Dendritic cell treated with granulocyte-macrophage colony-stimulating factor and Interleukin-4, amounts not matched to agents 40 ng/mL and 50 ng/mL, for 4 days (primary cell): ENCODE measurements around the gene CPSF4.

Source experiments
- H3K27ac Mint-ChIP-seq: one replicate; pipeline ENCODE4 v1.8.0; 2022; ENCODE audit warnings: mild to moderate bottlenecking, mixed read lengths
- H3K27me3 Mint-ChIP-seq: one replicate; pipeline ENCODE4 v1.8.0; 2022; ENCODE audit warnings: mild to moderate bottlenecking, mixed read lengths
- H3K36me3 Mint-ChIP-seq: one replicate; pipeline ENCODE4 v1.8.0; 2022; ENCODE audit warnings: low read depth, mixed read lengths
- H3K4me1 Mint-ChIP-seq: one replicate; pipeline ENCODE4 v1.8.0; 2022; ENCODE audit warnings: low read depth, mixed read lengths
- H3K4me3 Mint-ChIP-seq: one replicate; pipeline ENCODE4 v1.8.0; 2022; ENCODE audit warnings: mild to moderate bottlenecking, moderate library complexity, mixed read lengths
- H3K9me3 Mint-ChIP-seq: one replicate; pipeline ENCODE4 v1.8.0; 2022; ENCODE audit warnings: mixed read lengths
- intact Hi-C: fragments of 100-400 bp; cut with micrococcal nuclease; formaldehyde crosslinking; loops from one replicate; pipeline ENCODE4 v1.15.0; 2022

The CPSF4 gene

DNA sequence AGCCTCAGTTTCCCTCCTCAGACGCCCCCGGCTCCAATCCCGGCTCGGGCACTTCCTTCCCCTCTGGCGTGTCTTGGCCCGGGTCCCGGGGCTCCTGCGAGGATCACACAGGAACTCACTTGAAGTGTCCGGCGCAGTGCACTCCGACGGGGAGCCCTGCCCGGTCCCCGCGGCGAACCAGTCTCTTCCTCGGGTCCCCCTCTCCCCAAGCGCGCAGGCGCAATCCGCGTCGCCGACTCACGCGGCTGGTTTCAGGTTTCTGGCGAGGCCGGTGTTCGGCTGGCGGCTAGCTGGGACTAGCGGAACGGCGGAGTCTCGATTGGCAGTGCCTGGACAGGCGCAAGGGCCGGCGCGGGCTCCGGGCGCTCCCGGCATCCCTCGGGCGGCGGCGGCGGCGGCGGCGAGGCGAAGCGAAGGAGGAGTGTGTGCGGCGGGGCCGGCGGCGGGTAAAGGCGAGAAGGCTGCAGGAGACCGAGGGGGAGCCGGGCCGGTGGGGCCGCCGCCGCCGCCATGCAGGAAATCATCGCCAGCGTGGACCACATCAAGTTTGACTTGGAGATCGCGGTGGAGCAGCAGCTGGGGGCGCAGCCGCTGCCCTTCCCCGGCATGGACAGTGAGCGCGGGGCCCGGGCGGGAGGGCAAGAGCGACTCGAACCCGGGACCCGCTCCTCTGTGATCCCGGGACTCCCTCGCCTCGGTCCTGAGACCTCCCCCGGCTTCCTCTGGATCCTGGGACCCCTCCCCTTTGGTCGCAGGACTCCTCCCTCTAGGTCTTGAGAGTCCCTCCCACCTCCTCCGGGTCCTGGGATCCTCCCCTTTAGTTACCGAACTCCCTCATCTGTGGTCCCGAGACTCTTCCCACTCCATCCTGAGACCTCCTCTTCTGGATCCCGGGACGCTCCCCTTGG, at the start of gene CPSF4, which contains the start of gene PTCD1:
Gene CPSF4, plus strand, starts transcription at position 371 of the 908 bp plus-strand sequence. Its CDS starts 140 bp downstream, at position 511.
Gene PTCD1, minus strand, starts transcription at position 226 of the 908 bp plus-strand sequence. CDS start 3,556 bp downstream, outside the sequence.
- Mint-ChIP-seq H3K36me3 (peaks cover 63% of the 10 kb centered on the region), H3K27ac (peak within 1 kb of the TSS; percentile 86), H3K9me3 (no peaks in the 10 kb centered on the region), H3K27me3 (no peaks in the 10 kb centered on the region), H3K4me1 (peaks cover 47% of the 10 kb centered on the region), H3K4me3 (peak within 1 kb of the TSS; percentile 88)
- intact Hi-C loops = no loop called here

DNA sequence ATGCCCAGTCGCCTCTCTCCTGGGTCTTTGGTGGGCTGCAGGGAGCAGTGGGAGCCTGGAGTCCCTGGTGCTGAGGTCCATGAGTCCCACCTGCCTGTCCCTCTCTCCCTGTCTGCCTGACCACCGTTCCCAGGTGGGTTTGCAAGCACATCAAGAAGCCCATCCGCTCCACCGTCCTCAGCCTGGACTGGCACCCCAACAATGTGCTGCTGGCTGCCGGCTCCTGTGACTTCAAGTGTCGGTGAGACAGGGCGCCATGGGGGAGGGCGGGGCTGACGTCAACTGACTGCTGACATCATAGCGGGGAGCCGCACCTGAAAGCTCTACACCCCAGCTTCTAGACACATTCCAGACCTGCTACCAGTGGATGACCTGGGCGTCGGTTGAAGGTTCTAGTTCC, 49.0 kb upstream of the CPSF4 start:
- Mint-ChIP-seq H3K4me1 (peaks cover 73% of the 10 kb centered on the region), H3K4me3 (no peak overlapping the region), H3K27me3 (no peaks in the 10 kb centered on the region), H3K27ac (no peak overlapping the region), H3K36me3 (peaks cover 100% of the 10 kb centered on the region), H3K9me3 (no peaks in the 10 kb centered on the region)
- intact Hi-C loops = no loop called here

DNA sequence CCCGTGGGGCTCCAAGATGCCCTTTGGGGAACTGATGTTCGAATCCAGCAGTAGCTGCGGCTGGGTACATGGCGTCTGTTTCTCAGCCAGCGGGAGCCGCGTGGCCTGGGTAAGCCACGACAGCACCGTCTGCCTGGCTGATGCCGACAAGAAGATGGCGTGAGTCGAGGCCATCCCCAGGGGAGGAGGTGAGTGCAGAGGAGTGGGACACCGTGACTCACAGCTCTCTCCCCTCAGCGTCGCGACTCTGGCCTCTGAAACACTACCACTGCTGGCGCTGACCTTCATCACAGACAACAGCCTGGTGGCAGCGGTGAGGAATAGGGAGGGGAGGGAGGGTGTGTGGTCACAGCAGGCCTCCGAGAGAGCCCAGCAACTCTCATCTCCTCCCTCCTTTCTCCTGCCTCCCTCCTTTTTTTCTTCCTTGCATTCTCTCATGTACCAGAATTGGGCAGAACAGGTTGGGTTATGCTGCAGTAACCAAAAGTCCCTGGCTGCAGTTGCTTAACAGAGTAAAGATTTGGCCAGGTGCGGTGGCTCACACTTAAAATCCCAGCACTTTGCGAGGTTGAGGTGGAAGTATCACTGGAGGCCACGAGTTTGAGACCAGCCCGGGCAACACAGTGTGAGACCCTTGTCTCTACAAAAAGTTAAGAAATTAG, 47.7 kb upstream of the CPSF4 start:
- Mint-ChIP-seq H3K27ac (peak overlapping the region; percentile 37), H3K4me1 (peaks cover 66% of the 10 kb centered on the region), H3K4me3 (no peak overlapping the region), H3K36me3 (peaks cover 100% of the 10 kb centered on the region), H3K9me3 (no peaks in the 10 kb centered on the region), H3K27me3 (no peaks in the 10 kb centered on the region)
- intact Hi-C loops = no loop called here

DNA sequence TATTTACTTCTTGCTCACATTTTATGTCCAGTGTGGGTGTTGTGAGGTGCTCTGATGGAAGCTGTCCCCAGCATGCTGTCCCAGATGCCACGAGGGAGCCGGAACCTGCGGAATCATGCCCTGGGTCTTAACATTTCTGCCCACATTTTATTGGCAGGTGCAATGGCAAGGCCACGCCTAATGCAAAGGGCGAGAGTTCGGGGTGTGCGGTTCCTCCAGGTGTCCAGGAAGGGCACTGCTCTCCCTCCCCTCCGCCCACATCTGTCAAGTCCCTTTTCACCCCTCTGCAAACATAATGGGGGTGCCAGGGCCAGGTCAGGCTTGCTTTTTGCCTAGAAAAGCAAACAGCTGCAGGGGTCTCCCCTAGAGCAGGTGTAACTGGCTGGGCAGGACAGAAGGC, 46.7 kb upstream of the CPSF4 start:
- peaks cover 100% of the 10 kb centered on the region for H3K36me3 Mint-ChIP-seq
- H3K27ac Mint-ChIP-seq = no peak overlapping the region
- intact Hi-C loops = no loop called here
- no peaks in the 10 kb centered on the region for H3K27me3 Mint-ChIP-seq
- H3K9me3 Mint-ChIP-seq = no peaks in the 10 kb centered on the region
- H3K4me3 Mint-ChIP-seq = no peak overlapping the region
- H3K4me1 Mint-ChIP-seq = peaks cover 63% of the 10 kb centered on the region

DNA sequence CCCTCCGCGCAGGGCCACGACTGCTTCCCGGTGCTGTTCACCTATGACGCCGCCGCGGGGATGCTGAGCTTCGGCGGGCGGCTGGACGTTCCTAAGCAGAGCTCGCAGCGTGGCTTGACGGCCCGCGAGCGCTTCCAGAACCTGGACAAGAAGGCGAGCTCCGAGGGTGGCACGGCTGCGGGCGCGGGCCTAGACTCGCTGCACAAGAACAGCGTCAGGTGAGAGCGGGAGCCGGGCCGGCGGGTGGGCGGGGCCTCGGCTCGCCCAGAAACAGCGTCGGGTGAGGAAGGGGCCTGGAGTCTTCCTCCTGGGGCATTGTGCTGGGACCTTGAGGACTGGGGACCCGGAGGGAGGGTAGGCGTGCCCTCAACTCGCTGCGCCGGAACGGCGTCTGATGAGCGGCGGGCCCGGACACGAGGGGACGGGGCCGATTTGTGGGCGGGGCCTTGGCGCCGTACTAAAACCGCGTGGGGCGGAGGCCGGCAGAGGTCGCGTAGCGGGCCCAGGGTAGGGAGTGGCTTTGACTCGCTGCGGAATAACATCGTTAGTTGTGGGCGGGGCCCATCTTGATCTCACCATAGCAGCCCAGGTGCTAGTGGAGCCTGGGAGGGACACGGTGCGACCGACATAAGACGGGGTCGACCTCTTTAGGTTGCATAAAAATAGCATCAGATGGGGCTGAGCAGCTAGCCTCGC, 45.9 kb upstream of the CPSF4 start:
- Mint-ChIP-seq H3K27me3 (no peaks in the 10 kb centered on the region), H3K36me3 (peaks cover 100% of the 10 kb centered on the region), H3K4me3 (peak overlapping the region; percentile 32)

DNA sequence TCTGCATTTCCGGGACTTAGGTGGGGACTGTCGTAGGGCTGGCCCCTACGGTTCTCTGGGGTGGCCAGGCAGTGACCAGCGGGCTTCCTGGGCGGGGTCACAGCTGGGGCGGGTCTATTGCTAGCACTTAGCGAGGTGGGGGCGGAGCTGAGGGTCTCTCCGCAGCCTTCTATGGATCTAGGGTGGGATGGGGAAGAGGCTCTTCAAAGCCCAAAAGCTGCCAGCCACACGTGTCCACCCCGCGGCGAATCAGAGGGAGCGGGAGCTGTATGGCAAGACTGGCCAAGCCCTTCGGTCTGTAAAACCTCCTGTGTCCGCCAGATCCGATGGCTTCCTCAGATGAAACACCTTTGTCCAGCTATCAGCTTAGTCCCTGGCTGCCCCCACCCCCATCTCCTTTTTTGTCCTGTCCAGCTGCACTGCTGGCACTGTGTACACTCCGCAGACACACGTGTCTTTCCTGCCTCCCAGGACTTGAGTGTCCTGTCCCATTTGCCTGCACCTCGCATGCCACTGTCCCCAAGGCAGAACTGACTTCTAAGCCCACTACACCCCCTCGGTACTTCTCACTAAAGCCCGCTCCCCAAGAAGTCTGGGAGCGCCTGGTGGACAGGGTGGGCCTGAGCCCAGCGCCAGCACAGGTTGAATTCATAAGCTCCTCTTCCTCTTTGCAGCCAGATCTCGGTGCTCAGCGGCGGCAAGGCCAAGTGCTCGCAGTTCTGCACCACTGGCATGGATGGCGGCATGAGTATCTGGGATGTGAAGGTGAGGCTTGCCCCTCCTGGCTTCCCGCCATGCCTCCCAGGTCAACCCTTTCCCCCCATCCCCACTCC, 45.2 kb upstream of the CPSF4 start:
- Mint-ChIP-seq H3K36me3 (peaks cover 100% of the 10 kb centered on the region), H3K4me1 (peaks cover 62% of the 10 kb centered on the region), H3K27ac (peak overlapping the region; percentile 66), H3K9me3 (no peaks in the 10 kb centered on the region), H3K27me3 (no peaks in the 10 kb centered on the region), H3K4me3 (no peak overlapping the region)
- intact Hi-C loops = no loop called here

More for the DNA sequence above, 45.9 kb upstream of the CPSF4 start:
- intact Hi-C loops = no loop called here
- peak overlapping the region; percentile 66 for H3K27ac Mint-ChIP-seq
- peaks cover 64% of the 10 kb centered on the region for H3K4me1 Mint-ChIP-seq
- no peaks in the 10 kb centered on the region for H3K9me3 Mint-ChIP-seq

DNA sequence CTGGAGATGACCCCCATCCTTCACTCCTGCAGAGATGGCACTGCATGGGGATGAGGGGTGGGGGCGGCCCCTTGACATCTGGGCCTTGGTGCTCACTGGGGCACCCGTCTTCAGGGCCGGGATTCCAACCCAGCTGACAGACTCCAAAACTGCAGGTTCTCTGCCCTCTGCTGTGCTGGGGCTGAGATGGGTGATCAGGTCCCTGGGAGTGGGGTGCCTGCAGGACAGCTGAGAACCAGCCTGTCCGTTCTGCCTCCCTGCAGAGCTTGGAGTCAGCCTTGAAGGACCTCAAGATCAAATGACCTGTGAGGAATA, 44.6 kb upstream of the CPSF4 start:
- Mint-ChIP-seq H3K36me3 (peaks cover 100% of the 10 kb centered on the region), H3K27me3 (no peaks in the 10 kb centered on the region), H3K4me3 (no peak overlapping the region), H3K9me3 (no peaks in the 10 kb centered on the region), H3K4me1 (peaks cover 67% of the 10 kb centered on the region), H3K27ac (peak overlapping the region; percentile 66)
- intact Hi-C loops = no loop called here

DNA sequence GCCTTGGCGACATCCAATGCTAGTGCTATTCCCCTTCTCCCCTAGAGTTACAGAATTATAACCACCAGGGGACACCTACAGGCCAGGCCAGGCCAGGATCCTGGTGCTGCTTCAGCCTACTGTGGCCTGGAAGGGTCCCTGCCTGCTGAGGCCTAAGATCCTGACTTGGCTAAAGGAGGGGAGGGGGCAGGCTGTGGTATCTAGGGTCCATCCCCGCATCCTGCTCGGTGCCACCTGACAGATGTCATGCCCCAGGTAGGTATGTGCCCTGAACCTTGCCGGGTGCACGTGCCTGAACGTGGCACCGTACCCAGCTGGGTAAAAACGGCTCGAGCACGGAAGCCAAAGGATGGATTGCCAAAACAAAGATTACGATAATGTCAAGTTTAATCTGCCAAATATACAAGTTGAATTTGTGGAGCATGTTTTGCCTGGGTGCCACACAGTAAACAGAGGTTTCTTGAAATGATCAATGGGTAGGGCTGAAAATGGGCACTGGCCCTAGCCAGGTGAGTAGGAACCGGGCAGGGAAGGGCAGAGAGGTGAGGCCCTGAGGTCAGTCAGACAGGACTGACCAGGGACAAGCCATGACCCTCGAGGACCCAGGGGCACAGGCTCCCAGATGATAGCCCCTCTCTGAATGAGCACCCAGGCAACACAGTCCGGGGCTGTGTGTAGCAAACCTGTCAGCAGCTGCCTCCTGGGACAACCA, 43.0 kb upstream of the CPSF4 start:
- Mint-ChIP-seq H3K27ac (peak overlapping the region; percentile 44), H3K36me3 (peaks cover 100% of the 10 kb centered on the region), H3K4me1 (peaks cover 60% of the 10 kb centered on the region), H3K9me3 (no peaks in the 10 kb centered on the region), H3K4me3 (no peak overlapping the region), H3K27me3 (no peaks in the 10 kb centered on the region)
- intact Hi-C loops = no loop called here

DNA sequence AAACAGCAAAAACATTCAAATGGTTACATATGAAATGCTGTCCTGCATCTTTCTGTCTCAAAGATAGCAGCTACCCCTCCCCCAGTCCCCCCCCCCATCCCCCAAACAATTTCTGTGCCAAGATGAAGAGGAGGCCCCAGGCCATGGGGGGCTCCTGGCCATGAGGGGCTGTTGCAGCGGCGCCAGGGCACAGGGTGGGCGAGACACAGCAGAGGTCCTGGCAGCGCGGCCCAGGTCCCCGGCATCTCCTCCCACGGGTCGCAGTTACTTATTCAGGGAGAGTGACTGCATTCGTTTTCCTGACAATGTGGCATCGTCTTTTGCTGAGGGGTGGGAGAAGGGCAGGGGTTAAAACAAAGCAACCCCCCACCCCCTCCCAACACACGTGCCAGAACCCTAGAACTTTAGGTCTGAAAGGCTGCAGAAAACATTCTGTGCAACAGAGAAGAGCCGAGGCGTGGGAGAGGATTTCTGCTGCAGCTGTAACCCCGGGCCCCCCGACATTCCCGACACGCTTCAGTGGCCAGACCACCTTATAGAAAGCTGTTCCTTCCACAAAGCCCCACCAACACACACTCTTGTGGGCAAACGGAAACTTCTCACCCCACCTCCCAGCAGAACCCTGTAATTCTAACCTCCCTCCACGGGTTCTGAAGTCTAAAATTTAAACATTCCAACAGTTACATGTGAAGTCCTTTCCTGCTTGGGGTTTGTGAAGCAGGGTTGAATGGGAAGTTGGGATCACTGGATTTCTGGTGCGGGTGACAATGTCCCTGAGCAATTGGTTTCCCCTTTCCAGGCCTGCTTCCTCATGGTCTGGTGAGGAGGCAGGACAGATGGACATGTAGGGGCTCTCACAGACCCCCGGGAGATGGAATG, 42.1 kb upstream of the CPSF4 start:
- Mint-ChIP-seq H3K4me1 (peaks cover 52% of the 10 kb centered on the region), H3K36me3 (peaks cover 100% of the 10 kb centered on the region), H3K4me3 (no peak overlapping the region), H3K27me3 (no peaks in the 10 kb centered on the region), H3K9me3 (no peaks in the 10 kb centered on the region), H3K27ac (peak overlapping the region; percentile 24)
- intact Hi-C loops = no loop called here

DNA sequence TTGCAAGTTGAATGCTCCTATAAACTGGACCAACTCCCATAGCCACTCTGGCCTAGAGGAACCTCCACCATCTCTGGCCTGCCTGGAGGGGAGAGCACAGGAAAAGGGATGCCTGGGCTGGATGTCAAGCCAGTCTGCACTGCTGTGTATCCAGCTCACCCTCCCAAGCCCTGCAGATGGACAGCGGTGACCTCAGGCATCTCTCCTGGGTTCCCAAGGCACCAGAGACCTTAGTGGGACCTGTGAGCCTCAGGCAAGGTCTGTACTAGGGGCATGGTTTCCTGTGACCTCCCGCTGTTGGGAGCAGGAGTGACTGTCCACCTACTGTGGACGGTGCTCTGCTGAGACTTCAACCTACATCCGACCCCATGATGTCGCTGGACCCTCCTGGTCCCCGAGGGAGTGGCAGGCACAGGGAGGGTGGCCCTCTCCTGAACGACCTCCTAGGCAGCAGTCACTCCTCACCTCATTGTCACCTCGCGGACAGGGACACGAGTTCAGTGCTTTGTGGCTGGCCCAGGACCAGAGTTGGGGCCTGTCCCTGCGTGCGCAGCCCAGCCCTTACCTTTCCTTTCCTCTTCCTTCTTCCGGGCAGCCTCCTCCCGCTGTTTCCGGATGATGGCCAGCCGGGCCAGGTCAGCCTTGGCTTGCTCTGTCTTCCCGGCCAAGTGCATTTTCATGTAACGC, 41.3 kb upstream of the CPSF4 start:
- Mint-ChIP-seq H3K9me3 (no peaks in the 10 kb centered on the region), H3K27me3 (no peaks in the 10 kb centered on the region), H3K27ac (peak overlapping the region; percentile 24), H3K4me1 (peaks cover 46% of the 10 kb centered on the region), H3K4me3 (no peak overlapping the region), H3K36me3 (peaks cover 100% of the 10 kb centered on the region)
- intact Hi-C loops = no loop called here

DNA sequence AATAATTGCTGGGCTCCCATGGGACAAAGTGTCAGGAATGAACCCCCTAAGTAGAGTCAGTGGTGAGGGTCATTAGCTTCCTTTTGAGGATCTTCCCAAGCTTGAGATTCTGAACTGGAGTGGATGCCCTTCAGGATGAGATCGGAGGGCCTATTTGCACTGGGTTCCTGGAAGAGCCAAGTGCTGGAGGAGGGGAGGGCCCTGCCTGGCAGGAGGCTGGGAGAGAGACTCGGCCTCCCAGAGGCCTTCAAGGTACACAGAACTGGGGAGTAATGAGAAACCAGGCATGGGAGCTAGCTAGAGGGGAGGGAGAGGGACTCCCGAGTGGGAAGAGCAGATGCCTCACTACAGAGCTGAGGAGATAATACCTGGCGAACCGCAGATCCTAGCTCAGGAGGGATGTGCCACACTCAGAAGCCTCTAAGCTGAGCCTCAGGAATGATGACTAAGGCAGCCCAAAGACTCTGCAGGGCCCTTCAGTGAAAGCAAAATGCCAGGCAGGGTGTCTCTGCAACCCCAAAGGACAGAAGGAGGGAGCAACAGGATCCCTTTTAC, 39.8 kb upstream of the CPSF4 start:
- Mint-ChIP-seq H3K4me1 (peaks cover 41% of the 10 kb centered on the region), H3K27ac (peak overlapping the region; percentile 24), H3K9me3 (no peaks in the 10 kb centered on the region), H3K27me3 (no peaks in the 10 kb centered on the region), H3K36me3 (peaks cover 100% of the 10 kb centered on the region), H3K4me3 (no peak overlapping the region)
- intact Hi-C loops = no loop called here
